HCT116 (cell line): ENCODE data around the gene MCC. TPM values are rescaled to one million over a fixed set of nuclear protein-coding genes. Genes with fewer than 3 reads are reported as not detected.

Experiments
- ATAC-seq: fragments of 200-7000 bp; cut with Tn5 transposase; 2 replicates; pipeline ENCODE4 v1.9.1; 2020; ENCODE audit warnings: mild to moderate bottlenecking, moderate library complexity
- BruUV-seq: library from RNA; stranded (reverse); fragments of 400-500 nt; replicated peaks from 2 replicates; lab custom pipeline; 2021; lab: Mats Ljungman, UMichigan
- CTCF ChIA-PET: fragments of 300-600 bp; sonication (Branson Sonifier 250); formaldehyde crosslinking; loops from one replicate; lab custom pipeline; 2021; ENCODE audit warnings: antibody characterized with exemption; lab: Charles Lee
- POLR2A ChIA-PET: fragments of 300-600, 350-600 bp; sonication (Branson Sonifier 250); formaldehyde crosslinking; loops from one replicate; lab custom pipeline; 2021; ENCODE audit warnings: antibody characterized with exemption; lab: Charles Lee
- RAD21 ChIA-PET, 2 experiments: fragments of 300-600 bp; sonication (Branson Sonifier 250); formaldehyde crosslinking; loops; one replicate each; lab custom pipeline; 2023; ENCODE audit warnings: low total read pairs in 2 of 2; ENCODE audit not compliant: uncharacterized antibody in 2 of 2, unreplicated experiment in 2 of 2, low non-redundant PET in 1 of 2; lab: Charles Lee
- DNase-seq: peaks from one replicate; pipeline ENCODE4 v3.0.0-alpha.2; 2010; ENCODE audit warnings: low read depth, low spot score
- H2AFZ ChIP-seq: fragments of 200-600 bp; shearing (Covaris generic), sonication (generic); 2 replicates; pipeline ENCODE4 v1.6.1; 2017; ENCODE audit warnings: low read depth, mixed run types, mixed read lengths, antibody characterized with exemption, low read length; ENCODE audit not compliant: poor library complexity, severe bottlenecking
- H3K27ac ChIP-seq: 2 replicates; pipeline ENCODE4 v1.5.1; 2012; ENCODE audit warnings: low read depth, low read length
- H3K27me3 ChIP-seq: fragments of 200-600 bp; sonication (generic); 2 replicates; pipeline ENCODE4 v1.6.1; 2016; ENCODE audit warnings: mixed run types, low read length, mixed read lengths; ENCODE audit not compliant: insufficient read depth
- H3K36me3 ChIP-seq, 2 experiments: fragments of 200-500 bp in 1 of 2; fragments of 200-600 bp in 1 of 2; sonication (Bioruptor generic) in 1 of 2; sonication (generic) in 1 of 2; 2 replicates each; pipeline versions ENCODE4 v1.5.1 to v1.6.1; 2014 to 2016; ENCODE audit warnings: low read length in 2 of 2, inconsistent platforms in 1 of 2, mixed read lengths in 1 of 2, mixed run types in 1 of 2; ENCODE audit not compliant: insufficient read depth in 2 of 2, control insufficient read depth in 1 of 2
- H3K4me1 ChIP-seq, 2 experiments: fragments of 200-600 bp in 1 of 2; sonication (generic) in 1 of 2; 2 replicates each; pipeline versions ENCODE4 v1.5.1 to v1.6.1; 2012 to 2017; ENCODE audit warnings: low read length in 2 of 2, inconsistent platforms in 1 of 2, mild to moderate bottlenecking in 1 of 2, mixed read lengths in 1 of 2, mixed run types in 1 of 2, moderate library complexity in 1 of 2; ENCODE audit not compliant: insufficient read depth in 2 of 2, control insufficient read depth in 1 of 2
- H3K4me2 ChIP-seq: fragments of 200-600 bp; sonication (generic); 2 replicates; pipeline ENCODE4 v1.6.1; 2017; ENCODE audit warnings: mixed run types, low read length, mixed read lengths
- H3K4me3 ChIP-seq, 2 experiments: fragments of 200-600 bp in 1 of 2; sonication (generic) in 1 of 2; replicated peaks in 1 of 2; 2 replicates each; pipeline ENCODE4 v1.5.1; 2011 to 2016; ENCODE audit warnings: low read length in 2 of 2, control low read depth in 1 of 2, low read depth in 1 of 2, mild to moderate bottlenecking in 1 of 2, mixed read lengths in 1 of 2, mixed run types in 1 of 2
- H3K79me2 ChIP-seq: fragments of 200-600 bp; sonication (generic); 2 replicates; pipeline ENCODE4 v1.6.1; 2017; ENCODE audit warnings: mild to moderate bottlenecking, mixed run types, low read length, moderate library complexity, mixed read lengths; ENCODE audit not compliant: insufficient read depth
- H3K9ac ChIP-seq: fragments of 200-600 bp; sonication (generic); 2 replicates; pipeline ENCODE4 v1.6.1; 2016; ENCODE audit warnings: low read length, mixed read lengths
- H3K9me2 ChIP-seq: fragments of 200-600 bp; sonication (generic), shearing (Covaris generic); 2 replicates; pipeline ENCODE4 v1.6.1; 2017; ENCODE audit warnings: mixed run types, mild to moderate bottlenecking, moderate library complexity; ENCODE audit not compliant: insufficient read depth
- H3K9me3 ChIP-seq, 2 experiments: fragments of 200-500 bp in 1 of 2; fragments of 200-600 bp in 1 of 2; sonication (Bioruptor generic) in 1 of 2; sonication (generic) in 1 of 2; 2 replicates each; pipeline ENCODE4 v1.6.1; 2014 to 2017; ENCODE audit warnings: low read length in 2 of 2, mixed read lengths in 2 of 2, inconsistent platforms in 1 of 2, low read depth in 1 of 2, mild to moderate bottlenecking in 1 of 2, mixed run types in 1 of 2, moderate library complexity in 1 of 2; ENCODE audit not compliant: control insufficient read depth in 1 of 2, insufficient read depth in 1 of 2
- H4K20me1 ChIP-seq: fragments of 200-600 bp; sonication (generic), shearing (Covaris generic); 2 replicates; pipeline ENCODE4 v1.6.1; 2017; ENCODE audit warnings: mixed run types, mild to moderate bottlenecking, moderate library complexity; ENCODE audit not compliant: insufficient read depth
- CEBPB ChIP-seq: IDR thresholded peaks from 2 replicates; pipeline ENCODE4 v1.6.1; 2012; ENCODE audit warnings: low read depth
- ELF1 ChIP-seq: IDR thresholded peaks from 2 replicates; pipeline ENCODE4 v1.6.1; 2012; ENCODE audit warnings: low read depth, borderline replicate concordance
- EZH2 ChIP-seq: fragments of 200-600 bp; sonication (generic); IDR thresholded peaks from 2 replicates; pipeline ENCODE4 v1.6.1; 2017; ENCODE audit warnings: antibody characterized with exemption, mixed run types
- EZH2phosphoT487 ChIP-seq: fragments of 200-600 bp; IDR thresholded peaks from 2 replicates; pipeline ENCODE4 v1.6.1; 2018; ENCODE audit warnings: antibody characterized with exemption, borderline replicate concordance
- FOSL1 ChIP-seq: IDR thresholded peaks from 2 replicates; pipeline ENCODE4 v1.6.1; 2012; ENCODE audit warnings: low read depth
- POLR2A ChIP-seq: IDR thresholded peaks from 2 replicates; pipeline ENCODE4 v1.7.0; 2011; ENCODE audit warnings: borderline replicate concordance; ENCODE audit not compliant: insufficient read depth, insufficient read length; ENCODE audit errors: extremely low read depth
- POLR2AphosphoS5 ChIP-seq: IDR thresholded peaks from 2 replicates; pipeline ENCODE4 v1.6.1; 2011; ENCODE audit warnings: mild to moderate bottlenecking, low read depth, low read length, moderate library complexity
- RAD21 ChIP-seq: IDR thresholded peaks from 2 replicates; pipeline ENCODE4 v1.6.1; 2012; ENCODE audit warnings: low read depth, mild to moderate bottlenecking
- SP1 ChIP-seq: IDR thresholded peaks from 2 replicates; pipeline ENCODE4 v1.6.1; 2012; ENCODE audit warnings: low read depth
- YY1 ChIP-seq: IDR thresholded peaks from 2 replicates; pipeline ENCODE4 v1.6.1; 2011; ENCODE audit warnings: low read length, low read depth, moderate library complexity, mild to moderate bottlenecking; ENCODE audit not compliant: insufficient replicate concordance; ENCODE audit errors: extremely low read depth
- ZFX ChIP-seq: fragments of 450-650 bp; IDR thresholded peaks from 2 replicates; pipeline ENCODE4 v1.6.1; 2017
- ZNF274 ChIP-seq: fragments of 200-500 bp; sonication (Bioruptor generic); IDR thresholded peaks from 2 replicates; pipeline ENCODE4 v1.6.1; 2014; ENCODE audit warnings: mild to moderate bottlenecking, low read depth, low read length, inconsistent platforms
- intact Hi-C: fragments of 100-400 bp; cut with micrococcal nuclease; formaldehyde crosslinking; loops from 2 replicates; pipeline ENCODE4 v1.10.0; 2022
- total RNA-seq: library from RNA; stranded (reverse); gene quantifications from one replicate; pipeline ENCODE4 v1.2.1, GENCODE V29; 2021; ENCODE audit not compliant: unreplicated experiment
- TF ChIP-seq, protein P1 (sequence below): IDR thresholded peaks from 2 replicates; pipeline ENCODE4 v1.6.1; 2012
- TF ChIP-seq, protein P2 (sequence below): IDR thresholded peaks from 2 replicates; pipeline ENCODE4 v1.6.1; 2011; ENCODE audit warnings: mild to moderate bottlenecking, low read length, moderate library complexity; ENCODE audit not compliant: insufficient replicate concordance; ENCODE audit errors: extremely low read depth
- TF ChIP-seq, protein P3 (sequence below): IDR thresholded peaks from 2 replicates; pipeline ENCODE4 v1.6.1; 2012

The MCC gene
- total RNA-seq, 1 experiment from 2014 or later, result 20.1 TPM

DNA sequence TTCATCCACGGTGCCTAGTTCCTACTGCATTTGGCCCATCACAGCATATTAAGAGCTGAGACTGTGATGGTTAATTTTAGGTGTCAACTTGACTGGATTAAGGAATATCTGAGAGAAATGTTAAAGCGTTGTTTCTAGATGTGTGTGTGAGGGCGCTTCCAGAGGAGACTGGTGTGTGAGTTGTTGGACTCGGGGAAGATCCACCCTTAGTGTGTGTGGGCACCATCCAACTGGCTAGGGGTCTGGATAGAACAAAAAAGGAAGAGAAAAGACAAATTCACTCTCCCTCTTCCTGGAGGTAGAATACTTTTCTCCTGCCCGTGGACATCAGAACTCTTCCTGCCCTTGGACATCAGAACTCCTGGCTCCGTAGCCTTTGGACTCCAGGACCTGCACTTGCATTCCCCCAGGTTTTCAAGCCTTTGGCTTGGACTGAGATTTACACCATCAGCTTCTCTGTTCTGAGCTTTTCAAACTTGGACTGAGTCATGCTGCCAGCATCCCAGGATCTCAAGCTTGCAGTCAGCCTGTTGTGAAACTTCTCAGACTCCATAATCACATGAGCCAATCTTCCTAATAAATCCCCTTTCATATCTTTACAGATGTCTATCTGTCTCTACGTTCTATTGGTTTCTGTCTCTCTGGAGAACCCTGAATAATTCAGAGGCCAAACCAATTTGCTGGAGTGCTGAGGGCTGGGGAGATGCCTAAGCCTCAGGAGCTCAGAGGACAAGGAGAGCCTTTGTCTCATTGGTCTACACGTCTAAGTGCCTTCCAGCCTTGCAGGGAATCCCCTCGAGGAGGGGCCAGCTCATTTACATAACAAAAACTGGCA, 347.2 kb downstream of the MCC start:
- no peaks in the 10 kb centered on the region for H4K20me1 ChIP-seq
- no TSS peak for BruUV-seq
- H3K4me3 ChIP-seq, result no peak overlapping the region
- ATAC-seq (no peak), DNase-seq (no peak)
- no peaks in the 10 kb centered on the region for H3K36me3 ChIP-seq
- H2AFZ ChIP-seq, result no peak overlapping the region
- H3K79me2 ChIP-seq, result no peaks in the 10 kb centered on the region
- intact Hi-C loops, result no loop called here
- H3K9me3 ChIP-seq, result no peaks in the 10 kb centered on the region
- ChIA-PET CTCF (no interaction called here), RAD21 (no interaction called here), POLR2A (no interaction called here)
- no peaks in the 10 kb centered on the region for H3K4me1 ChIP-seq
- no peak overlapping the region for H3K4me2 ChIP-seq
- H3K9ac ChIP-seq, result no peak overlapping the region
- TF ChIP-seq ELF1, result no peak
- no peak for TF ChIP-seq EZH2
- TF ChIP-seq ZFX, result no peak
- no peak for TF ChIP-seq FOSL1
- TF ChIP-seq YY1, result no peak
- H3K9me2 ChIP-seq, result no peaks in the 10 kb centered on the region
- no peaks in the 10 kb centered on the region for H3K27me3 ChIP-seq
- no peak overlapping the region for H3K27ac ChIP-seq

DNA sequence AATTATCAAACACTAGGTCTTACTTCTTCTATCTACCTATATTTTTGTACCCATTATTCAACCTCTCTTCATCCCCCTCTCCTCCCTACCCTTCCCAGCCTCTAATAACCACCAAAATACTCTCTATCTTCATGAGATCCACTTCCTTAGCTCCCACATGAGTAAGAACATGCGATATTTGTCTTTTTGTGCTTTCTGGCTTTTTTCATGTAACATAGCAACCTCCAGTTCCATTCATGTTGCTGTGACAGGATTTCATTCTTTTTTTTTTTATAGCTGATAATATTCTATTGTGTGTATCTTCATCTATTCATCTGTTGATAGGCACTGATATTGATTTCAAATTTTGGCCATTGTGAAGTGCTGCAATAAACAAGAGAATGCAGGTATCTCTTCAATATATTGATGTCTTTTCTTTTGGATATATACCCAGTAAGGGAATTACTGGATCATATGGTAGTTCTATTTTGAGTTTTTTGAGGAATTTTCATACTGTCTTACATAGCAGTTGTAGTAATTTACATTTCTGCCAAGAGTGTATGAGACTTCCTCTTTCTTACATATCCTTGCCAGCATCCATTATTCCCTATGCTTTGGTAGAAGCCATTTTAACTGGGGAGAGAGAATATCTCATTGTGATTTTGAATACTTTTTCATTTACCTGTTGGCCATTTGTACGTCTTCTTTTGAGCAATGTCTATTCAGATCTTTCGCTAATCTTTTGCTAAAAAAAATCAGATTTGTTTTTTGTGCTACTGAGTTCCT, 354.9 kb downstream of the MCC start:
- POLR2A ChIA-PET, result no interaction called here
- Histone ChIP-seq H3K27me3 (no peaks in the 10 kb centered on the region), H3K9me3 (no peaks in the 10 kb centered on the region)
- TF ChIP-seq, protein P1, sequence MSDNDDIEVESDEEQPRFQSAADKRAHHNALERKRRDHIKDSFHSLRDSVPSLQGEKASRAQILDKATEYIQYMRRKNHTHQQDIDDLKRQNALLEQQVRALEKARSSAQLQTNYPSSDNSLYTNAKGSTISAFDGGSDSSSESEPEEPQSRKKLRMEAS, result no peak
- no peak for TF ChIP-seq ZNF274
- no peak for TF ChIP-seq SP1
- no peak for TF ChIP-seq CEBPB
- TF ChIP-seq EZH2phosphoT487, result no peak
- no peak for TF ChIP-seq EZH2
- TF ChIP-seq, protein P2, sequence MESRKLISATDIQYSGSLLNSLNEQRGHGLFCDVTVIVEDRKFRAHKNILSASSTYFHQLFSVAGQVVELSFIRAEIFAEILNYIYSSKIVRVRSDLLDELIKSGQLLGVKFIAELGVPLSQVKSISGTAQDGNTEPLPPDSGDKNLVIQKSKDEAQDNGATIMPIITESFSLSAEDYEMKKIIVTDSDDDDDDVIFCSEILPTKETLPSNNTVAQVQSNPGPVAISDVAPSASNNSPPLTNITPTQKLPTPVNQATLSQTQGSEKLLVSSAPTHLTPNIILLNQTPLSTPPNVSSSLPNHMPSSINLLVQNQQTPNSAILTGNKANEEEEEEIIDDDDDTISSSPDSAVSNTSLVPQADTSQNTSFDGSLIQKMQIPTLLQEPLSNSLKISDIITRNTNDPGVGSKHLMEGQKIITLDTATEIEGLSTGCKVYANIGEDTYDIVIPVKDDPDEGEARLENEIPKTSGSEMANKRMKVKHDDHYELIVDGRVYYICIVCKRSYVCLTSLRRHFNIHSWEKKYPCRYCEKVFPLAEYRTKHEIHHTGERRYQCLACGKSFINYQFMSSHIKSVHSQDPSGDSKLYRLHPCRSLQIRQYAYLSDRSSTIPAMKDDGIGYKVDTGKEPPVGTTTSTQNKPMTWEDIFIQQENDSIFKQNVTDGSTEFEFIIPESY, result no peak
- no peak for TF ChIP-seq ZFX
- no peak for TF ChIP-seq ELF1
- no peak for TF ChIP-seq POLR2A
- TF ChIP-seq, protein P3, sequence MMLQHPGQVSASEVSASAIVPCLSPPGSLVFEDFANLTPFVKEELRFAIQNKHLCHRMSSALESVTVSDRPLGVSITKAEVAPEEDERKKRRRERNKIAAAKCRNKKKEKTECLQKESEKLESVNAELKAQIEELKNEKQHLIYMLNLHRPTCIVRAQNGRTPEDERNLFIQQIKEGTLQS, result no peak
- no peak for TF ChIP-seq RAD21
- no peak for TF ChIP-seq POLR2AphosphoS5
- TF ChIP-seq, all 23 proteins: peak for 0
- ATAC-seq (no peak), DNase-seq (no peak)
- Histone ChIP-seq H3K4me3 (no peak overlapping the region), H3K79me2 (no peaks in the 10 kb centered on the region), H4K20me1 (no peaks in the 10 kb centered on the region), H3K4me1 (no peaks in the 10 kb centered on the region), H3K4me2 (no peak overlapping the region), H3K9me2 (no peaks in the 10 kb centered on the region), H3K27ac (no peak overlapping the region), H3K36me3 (no peaks in the 10 kb centered on the region), H3K9ac (no peak overlapping the region), H2AFZ (no peak overlapping the region)
- BruUV-seq, result no TSS peak
- RAD21 ChIA-PET, result no interaction called here
- intact Hi-C loops, result no loop called here
- CTCF ChIA-PET, result no interaction called here
